ENCODE results near the gene EYA2.

GRCh38 chr20:46928580-46929132 lies 34.0 kb downstream of the EYA2 start:
- TF ChIP-seq CTCF (IDR thresholded peaks at IDR 0.05): no peak
- no peak for TF ChIP-seq POLR2A (IDR thresholded peaks at IDR 0.05)

Measured in adrenal gland (tissue), 5 donors.